ENCODE data around the gene TMEM132D.

DNA sequence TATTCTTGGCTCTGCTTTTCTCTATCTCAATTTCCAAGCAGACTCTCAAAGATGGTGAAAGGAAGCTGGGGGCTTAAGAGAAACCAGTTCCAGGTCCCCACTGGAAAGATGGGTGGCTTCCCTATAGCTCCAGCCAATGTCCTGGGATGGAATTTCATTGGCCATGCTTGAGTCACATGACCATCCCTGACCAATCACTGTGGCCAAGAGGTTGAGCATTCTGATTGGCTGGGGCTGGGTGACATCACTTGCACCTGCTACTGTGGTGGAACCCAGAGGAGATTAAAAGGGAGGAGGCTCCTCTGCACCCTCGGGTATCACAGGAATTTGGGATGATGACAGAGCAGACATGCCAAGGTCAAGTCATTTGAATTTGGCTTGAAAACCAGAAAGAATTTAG, 436.5 kb downstream of the TMEM132D start:
- TF ChIP-seq JUN (IDR thresholded peaks at IDR 0.05; ENCODE audit: low read depth, low read length), result no peak
- TF ChIP-seq RAD21 (IDR thresholded peaks at IDR 0.05 in 1 of 2, conservative IDR thresholded peaks at IDR 0.05 in 1 of 2; ENCODE audit: low read depth in 2 of 2, low read length in 2 of 2), result no peak

Data from H1 (cell line).